ENCODE results near the gene TRPV5.

Gene TRPV5

DNA sequence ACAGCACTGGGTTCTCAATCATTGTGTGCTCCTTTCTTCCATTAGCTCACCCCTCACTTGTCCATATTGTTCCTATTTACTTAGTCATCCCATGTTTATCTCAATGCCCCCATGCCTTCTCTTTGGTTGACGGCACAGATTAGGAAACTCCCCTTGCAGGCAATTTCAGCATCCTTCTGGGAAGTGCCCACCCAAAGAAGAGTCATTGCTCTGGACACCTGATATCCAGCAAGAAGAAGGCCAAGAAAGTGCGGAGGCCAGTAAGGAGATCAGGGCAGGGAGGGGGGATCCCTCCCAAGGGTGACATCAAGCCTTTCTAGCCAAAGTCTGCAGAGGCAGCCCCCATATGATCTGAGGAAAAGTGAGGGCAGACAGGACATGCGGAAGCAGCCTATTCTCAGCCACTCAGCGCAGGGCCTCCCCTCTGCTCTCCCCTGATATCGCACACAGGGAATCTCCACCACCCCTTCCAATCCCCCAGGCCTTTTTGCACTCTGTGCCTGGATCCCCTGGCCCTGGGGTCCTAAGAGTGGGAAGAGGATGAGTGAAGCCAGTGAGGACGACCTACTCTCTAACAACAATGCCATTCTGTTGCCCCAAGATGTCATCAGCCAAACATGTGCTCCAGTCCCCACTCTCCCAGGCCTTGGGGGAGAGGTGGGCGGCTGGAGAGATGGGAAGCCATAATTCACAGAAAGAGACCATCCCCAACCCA, 49.8 kb downstream of the TRPV5 start:
- no peak for DNase-seq

- DNase-seq = no peak
Measured at GRCh38 chr7:142883145-142883544, 50.4 kb downstream of the TRPV5 start.

DNA sequence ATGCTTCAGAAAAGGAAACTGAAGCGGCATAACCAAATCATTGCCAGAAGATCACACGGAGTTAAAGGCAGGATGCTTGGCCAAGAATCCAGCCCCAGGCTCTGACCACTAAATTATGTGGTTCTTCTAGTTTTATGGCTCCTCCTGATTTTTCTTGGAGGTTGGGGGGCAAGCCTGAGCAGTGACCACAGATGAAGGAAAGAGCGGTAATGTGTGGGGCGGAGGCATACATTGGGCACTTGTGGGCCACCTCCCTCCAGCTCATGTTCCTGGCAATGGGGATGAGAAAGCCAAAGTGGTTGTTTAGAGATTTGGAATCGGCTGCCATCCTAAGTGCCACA, 51.2 kb downstream of the TRPV5 start:
- DNase-seq = no peak

GRCh38 chr7:142881586-142882337, 51.8 kb downstream of the TRPV5 start:
- DNase-seq = no peak

- DNase-seq = no peak
Measured at GRCh38 chr7:142880876-142881505, 52.6 kb downstream of the TRPV5 start.

DNA sequence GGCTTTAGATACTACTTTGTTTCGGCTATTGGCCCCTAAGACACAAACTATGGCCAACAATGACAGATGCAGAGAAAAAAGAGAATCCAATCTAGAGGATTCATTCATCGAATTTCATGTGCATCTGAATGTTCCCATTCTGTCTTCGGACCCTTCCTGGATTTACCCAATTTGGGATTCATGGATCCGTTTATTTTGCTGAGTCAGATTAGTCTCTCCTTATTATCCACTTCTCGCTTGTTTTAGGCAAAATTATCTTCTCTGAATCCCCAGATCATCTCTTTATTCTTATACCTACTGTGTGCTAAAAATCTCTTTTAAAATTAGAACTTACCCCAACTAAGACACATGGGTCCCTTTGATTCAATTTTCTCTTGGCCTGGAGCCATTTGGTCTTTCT, 54.5 kb downstream of the TRPV5 start:
- DNase-seq = no peak

DNA sequence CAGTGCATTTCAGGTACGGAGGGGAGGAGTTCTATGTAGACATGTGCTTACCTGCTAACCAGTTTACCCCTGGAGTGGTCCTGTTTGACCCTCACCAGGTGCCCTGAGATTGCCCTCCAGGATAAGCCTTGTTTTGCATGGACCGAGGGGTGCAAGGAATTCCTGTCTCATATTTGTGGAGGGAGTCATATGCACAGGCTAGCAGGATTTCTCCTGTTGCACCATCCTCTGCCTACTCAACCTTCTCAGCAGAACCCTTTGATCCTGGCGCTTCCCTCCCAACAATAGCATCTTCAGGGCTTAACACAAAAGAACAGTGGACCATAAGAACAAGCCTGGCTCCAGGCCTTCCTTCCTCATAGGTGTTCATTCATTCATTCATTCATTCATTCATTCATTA, 55.2 kb downstream of the TRPV5 start:
- no peak for DNase-seq

DNA sequence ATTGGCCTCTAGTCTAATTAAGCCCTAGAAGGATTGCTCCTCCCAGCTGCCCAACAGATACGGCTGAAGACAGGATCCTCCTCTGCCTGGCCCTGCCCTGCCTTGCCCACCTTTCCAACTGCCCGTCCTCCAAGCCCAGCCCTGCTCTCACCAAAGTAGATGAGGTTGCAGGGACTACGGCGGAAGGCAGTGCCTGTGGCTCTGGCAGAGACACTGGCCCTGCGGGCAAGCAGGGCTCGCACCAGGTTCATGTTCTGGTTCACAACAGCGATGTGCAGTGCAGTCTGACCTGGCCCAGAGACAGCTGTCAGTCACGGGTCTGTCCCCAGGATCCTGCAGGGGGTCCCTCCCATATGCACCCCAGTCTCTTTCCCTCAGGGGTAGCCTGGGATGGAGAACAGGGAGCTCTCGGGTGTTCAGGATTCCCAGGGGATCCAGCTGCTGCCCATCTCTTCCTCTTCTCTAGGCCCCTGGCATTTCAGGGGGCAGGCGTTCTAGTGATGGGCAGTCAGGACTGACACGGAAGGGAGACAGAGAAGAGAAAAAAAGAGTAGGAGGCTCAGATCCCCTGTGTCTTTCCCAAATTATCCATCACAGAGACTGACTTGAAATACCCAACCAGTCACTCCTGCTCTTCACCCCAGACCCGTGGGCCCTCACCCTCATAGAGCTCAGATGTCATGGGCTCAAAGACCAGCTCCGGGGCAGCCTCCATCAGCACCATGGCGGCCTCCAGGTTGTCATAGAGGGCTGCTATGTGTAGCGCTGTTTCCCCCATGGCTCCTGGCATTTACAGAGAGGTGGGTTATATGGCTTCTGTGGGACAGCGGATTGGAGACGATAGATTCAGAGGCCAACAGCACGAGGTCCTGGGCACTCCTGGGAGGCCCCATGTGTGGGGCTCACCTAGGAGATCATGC, 56.3 kb downstream of the TRPV5 start:
- no peak for DNase-seq

GRCh38 chr7:142876236-142876960, 57.1 kb downstream of the TRPV5 start:
- no peak for DNase-seq

- no peak for DNase-seq
Measured at GRCh38 chr7:142875456-142875855, 58.1 kb downstream of the TRPV5 start.

GRCh38 chr7:142874837-142875236, 58.7 kb downstream of the TRPV5 start:
- DNase-seq = no peak

DNA sequence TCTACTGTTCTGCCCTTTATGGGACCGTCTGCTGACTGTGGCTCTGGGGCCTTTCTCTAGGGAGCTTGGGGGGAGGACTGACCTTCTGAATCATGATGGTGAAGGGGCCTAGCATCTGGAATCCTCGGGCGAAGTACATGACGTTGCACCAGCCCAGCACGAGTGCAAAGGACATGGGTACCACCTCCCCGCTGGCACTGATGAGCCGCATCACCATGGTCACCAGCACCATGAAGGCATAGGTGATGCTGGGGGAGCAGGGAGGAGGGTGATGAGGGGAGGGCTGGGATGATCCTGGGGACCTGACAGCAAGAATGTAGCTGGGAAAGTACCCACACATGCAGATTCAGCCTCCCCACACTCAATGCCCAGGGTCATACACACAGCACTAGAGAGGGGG, 59.1 kb downstream of the TRPV5 start:
- no peak for DNase-seq

DNA sequence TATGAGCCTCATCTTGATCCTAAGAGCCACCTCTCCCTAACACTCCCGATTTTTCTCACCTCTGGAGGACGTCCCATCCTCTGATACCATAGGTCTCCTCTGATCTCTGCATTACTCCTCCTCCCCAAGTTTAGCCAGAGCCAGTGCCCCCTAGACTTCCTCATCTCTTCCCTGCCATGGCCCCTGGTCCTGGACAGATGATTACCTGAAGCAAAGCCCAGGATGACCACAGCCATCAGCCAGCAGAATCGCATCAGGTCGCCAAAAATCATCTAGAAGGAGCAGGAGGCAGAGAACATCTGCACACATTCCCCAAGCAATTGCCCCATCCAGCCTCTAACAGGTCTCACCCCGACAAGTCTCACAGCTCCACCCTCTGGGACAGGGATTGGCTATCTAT, 59.7 kb downstream of the TRPV5 start:
- no peak for DNase-seq

DNA sequence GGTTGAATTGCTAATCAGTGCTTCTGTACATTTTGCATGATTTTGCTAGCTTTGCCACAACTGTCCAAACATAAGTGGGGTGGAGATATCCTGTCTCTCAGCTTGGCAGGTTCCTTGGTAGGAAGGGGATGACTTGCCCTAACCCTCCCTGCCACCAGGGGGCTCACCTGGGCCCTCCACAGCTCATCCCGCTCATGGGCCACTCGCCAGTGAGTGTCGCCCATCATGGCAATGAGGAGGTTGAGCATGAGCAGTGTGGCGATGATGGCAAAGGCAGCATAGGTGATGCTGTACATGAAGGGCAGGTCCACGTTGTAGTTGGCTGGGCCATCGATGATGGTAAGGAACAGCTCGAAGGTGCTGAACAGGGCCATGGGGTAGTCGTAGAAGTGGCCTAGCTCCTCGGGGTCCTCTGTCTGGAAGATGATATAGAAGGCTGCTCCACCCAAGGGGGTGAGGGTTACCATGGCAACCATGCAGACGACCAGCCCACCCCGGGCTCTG, 60.2 kb downstream of the TRPV5 start:
- no peak for DNase-seq

- no peak for DNase-seq
Measured at GRCh38 chr7:142872106-142872675, 61.4 kb downstream of the TRPV5 start.

GRCh38 chr7:142871260-142872105, 62.1 kb downstream of the TRPV5 start:
- no peak for DNase-seq

GRCh38 chr7:142870566-142871259, 62.8 kb downstream of the TRPV5 start:
- DNase-seq = no peak

- no peak for DNase-seq
Measured at GRCh38 chr7:142870147-142870559, 63.4 kb downstream of the TRPV5 start.

- no peak for DNase-seq
Measured at GRCh38 chr7:142869434-142869833, 64.1 kb downstream of the TRPV5 start.

DNA sequence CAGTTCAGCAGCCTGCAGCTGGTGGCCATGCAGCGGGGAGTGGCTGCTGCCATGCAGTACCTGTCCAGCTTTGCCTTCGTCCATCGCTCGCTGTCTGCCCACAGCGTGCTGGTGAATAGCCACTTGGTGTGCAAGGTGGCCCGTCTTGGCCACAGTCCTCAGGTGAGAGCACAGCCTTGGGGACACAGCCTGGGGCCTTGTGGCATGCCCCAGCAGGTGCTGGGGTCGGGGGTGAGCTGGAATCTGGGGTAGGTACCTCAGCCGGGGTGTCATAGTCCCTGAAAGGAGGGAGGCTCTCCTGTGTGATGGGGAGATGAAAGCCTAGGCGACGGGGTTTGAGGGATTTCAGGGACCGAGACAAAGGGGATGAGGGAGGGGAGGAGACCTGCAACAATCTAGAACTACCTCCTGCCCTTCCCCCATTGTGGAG, 64.5 kb downstream of the TRPV5 start:
- DNase-seq = no peak
